Uterus (tissue), 4 donors: Measurements from ENCODE around the gene KLHL25. TPM values are rescaled to one million over a fixed set of nuclear protein-coding genes. Genes with fewer than 3 reads are reported as not detected.

Experiments used
- DNase-seq, 2 donors: peaks; one replicate each; pipeline ENCODE4 v3.0.0-alpha.2; 2019 to 2020
- H3K27ac ChIP-seq, 2 donors: fragments of 200-600 bp; sonication (generic); 1 replicate in 1 of 2; 2 replicates in 1 of 2; pipeline ENCODE4 v1.5.1; 2016 to 2018
- H3K27me3 ChIP-seq, 2 donors: fragments of 200-600 bp; sonication (generic); one replicate each; pipeline ENCODE4 v1.5.1; 2018 to 2019; ENCODE audit warnings: control low read depth in 1 of 2
- H3K36me3 ChIP-seq, 2 donors: fragments of 200-600 bp; sonication (generic); one replicate each; pipeline ENCODE4 v1.5.1; 2019; ENCODE audit warnings: control low read depth in 1 of 2
- H3K4me1 ChIP-seq, 2 donors: fragments of 200-600 bp; sonication (generic); one replicate each; pipeline ENCODE4 v1.5.1; 2018 to 2019; ENCODE audit warnings: control low read depth in 1 of 2
- H3K4me3 ChIP-seq, 2 donors: fragments of 200-600 bp; sonication (generic); 1 replicate in 1 of 2; 2 replicates in 1 of 2; pipeline ENCODE4 v1.5.1; 2018 to 2019; ENCODE audit warnings: mild to moderate bottlenecking in 1 of 2
- H3K9me3 ChIP-seq, 2 donors: fragments of 200-600 bp; sonication (generic); one replicate each; pipeline ENCODE4 v1.5.1; 2019; ENCODE audit warnings: control low read depth in 1 of 2
- POLR2A ChIP-seq, 2 donors: fragments of 450-650 bp; IDR thresholded peaks; one replicate each; pipeline ENCODE4 v1.6.1; 2016; ENCODE audit warnings: antibody characterized with exemption in 2 of 2, mild to moderate bottlenecking in 1 of 2, moderate library complexity in 1 of 2
- intact Hi-C: fragments of 100-400 bp; cut with DNase I; formaldehyde crosslinking; loops from one replicate; pipeline ENCODE4 v1.15.1; 2023; ENCODE audit warnings: low total_unique reads
- total RNA-seq, 4 donors: library from RNA; depleted of rRNA in 3 of 4; stranded (reverse); fragments of >200 nt in 3 of 4; gene quantifications; one replicate each; pipeline versions ENCODE4 v1.1.0 to v1.2.4, GENCODE V29; 2014 to 2023
- TF ChIP-seq, protein P1 (sequence below), 4 experiments: fragments of 200-600 bp in 2 of 4; fragments of 450-650 bp in 2 of 4; sonication (generic) in 2 of 4; IDR thresholded peaks; one replicate each; pipeline ENCODE4 v1.5.1; 2016 to 2019; ENCODE audit warnings: antibody characterized with exemption in 4 of 4, mild to moderate bottlenecking in 2 of 4, moderate library complexity in 1 of 4
- donor health status: DM: yes; HTN: yes; CAD: no.

KLHL25 gene
- total RNA-seq, 4 donors from 2014 or later = 6.2 to 19.5 (median 11.9) TPM

DNA sequence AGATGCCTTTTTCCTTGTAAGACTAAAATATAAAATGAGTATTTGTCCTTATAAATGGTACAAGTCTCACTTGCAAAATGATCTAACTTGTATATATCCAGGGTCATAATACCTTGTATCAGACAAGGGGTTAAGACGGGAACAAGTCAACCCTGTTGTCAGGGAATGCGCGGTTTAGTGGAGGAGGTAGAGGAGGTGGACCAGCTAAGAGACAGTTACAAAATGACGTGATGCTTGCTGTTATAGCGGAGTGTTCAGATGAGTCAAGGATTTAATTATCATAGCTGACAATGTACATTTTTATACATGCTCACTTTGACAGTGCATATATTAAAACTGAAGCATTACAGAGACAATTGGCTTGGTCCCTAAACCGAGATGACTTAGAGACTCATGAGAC, 26.8 kb upstream of the KLHL25 start:
- Histone ChIP-seq H3K36me3 (no peaks in the 10 kb centered on the region), H3K27me3 (no peaks in the 10 kb centered on the region), H3K4me3 (no peak overlapping the region), H3K4me1 (no peaks in the 10 kb centered on the region), H3K9me3 (no peaks in the 10 kb centered on the region), H3K27ac (no peak overlapping the region)
- no peak for TF ChIP-seq POLR2A (IDR thresholded peaks at IDR 0.05)
- TF ChIP-seq, protein P1, sequence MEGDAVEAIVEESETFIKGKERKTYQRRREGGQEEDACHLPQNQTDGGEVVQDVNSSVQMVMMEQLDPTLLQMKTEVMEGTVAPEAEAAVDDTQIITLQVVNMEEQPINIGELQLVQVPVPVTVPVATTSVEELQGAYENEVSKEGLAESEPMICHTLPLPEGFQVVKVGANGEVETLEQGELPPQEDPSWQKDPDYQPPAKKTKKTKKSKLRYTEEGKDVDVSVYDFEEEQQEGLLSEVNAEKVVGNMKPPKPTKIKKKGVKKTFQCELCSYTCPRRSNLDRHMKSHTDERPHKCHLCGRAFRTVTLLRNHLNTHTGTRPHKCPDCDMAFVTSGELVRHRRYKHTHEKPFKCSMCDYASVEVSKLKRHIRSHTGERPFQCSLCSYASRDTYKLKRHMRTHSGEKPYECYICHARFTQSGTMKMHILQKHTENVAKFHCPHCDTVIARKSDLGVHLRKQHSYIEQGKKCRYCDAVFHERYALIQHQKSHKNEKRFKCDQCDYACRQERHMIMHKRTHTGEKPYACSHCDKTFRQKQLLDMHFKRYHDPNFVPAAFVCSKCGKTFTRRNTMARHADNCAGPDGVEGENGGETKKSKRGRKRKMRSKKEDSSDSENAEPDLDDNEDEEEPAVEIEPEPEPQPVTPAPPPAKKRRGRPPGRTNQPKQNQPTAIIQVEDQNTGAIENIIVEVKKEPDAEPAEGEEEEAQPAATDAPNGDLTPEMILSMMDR (IDR thresholded peaks at IDR 0.05) = no peak
- intact Hi-C loops = no loop called here
- DNase-seq = no peak

DNA sequence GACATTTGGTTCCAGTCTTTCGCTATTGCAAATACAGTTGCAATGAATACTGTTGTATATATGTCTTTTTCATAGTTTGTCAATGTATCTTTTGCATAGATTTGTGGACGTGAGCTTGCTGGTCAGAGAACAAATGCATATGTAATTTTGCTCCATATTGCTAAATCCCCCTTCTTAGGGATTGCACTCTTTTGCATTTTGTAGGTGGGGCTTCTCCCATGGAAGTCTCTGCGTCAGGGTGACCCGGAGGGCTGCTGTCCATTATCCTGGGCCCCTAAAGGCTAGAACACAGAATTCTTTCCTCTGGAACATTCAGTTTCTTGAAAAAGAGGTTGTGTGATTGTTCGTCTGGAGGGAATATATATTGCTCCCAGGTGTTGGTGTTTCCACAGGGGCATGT, 25.2 kb upstream of the KLHL25 start:
- H3K27ac ChIP-seq = no peak overlapping the region
- no peaks in the 10 kb centered on the region for H3K36me3 ChIP-seq
- intact Hi-C loops = no loop called here
- TF ChIP-seq, protein P1 (IDR thresholded peaks at IDR 0.05) = no peak
- no peak for TF ChIP-seq POLR2A (IDR thresholded peaks at IDR 0.05)
- H3K27me3 ChIP-seq = no peaks in the 10 kb centered on the region
- H3K4me1 ChIP-seq = no peaks in the 10 kb centered on the region
- no peak overlapping the region for H3K4me3 ChIP-seq
- DNase-seq = no peak
- H3K9me3 ChIP-seq = no peaks in the 10 kb centered on the region

DNA sequence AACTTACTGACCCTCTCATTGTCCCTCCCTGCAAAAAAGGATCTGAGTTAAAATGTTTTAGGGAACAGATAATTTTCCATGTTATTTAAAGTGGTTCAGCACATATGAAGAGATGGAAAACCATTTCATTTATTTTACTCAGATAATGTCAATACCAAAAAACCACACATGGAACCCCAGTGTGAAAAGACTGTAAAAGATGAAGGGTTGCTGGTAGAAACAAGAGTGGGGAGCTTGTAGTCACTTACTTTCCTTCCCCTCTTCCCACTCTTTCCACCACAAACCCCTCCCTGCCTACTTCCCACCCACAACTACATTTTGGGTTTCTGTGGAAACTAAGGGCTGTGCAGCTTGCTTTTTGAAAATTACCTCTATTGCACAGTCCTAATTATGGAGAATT, 18.5 kb upstream of the KLHL25 start:
- TF ChIP-seq, protein P1 (IDR thresholded peaks at IDR 0.05) = no peak
- no peak for TF ChIP-seq POLR2A (IDR thresholded peaks at IDR 0.05)
- Histone ChIP-seq H3K27ac (no peak overlapping the region), H3K27me3 (no peaks in the 10 kb centered on the region), H3K4me3 (no peak overlapping the region), H3K4me1 (no peaks in the 10 kb centered on the region), H3K36me3 (no peaks in the 10 kb centered on the region), H3K9me3 (no peaks in the 10 kb centered on the region)
- no peak for DNase-seq
- intact Hi-C loops = no loop called here

DNA sequence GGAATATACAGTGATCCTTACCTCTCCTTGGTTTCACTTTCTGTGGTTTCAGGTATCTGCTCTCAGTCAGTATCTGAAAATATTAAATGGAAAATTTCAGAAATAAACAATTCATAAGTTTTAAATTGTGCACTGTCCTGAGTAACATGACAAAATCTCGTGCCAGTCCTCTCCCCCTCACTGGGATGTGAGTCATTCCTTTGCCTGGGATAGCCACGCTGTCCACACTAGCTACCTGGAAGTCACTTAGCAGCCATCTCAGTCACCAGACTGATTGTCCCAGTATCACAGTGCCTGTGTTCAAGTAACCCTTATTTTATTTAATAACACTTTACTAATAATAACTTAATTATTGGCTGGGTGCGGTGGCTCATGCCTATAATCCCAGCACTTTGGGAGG, 15.3 kb upstream of the KLHL25 start:
- no peak for DNase-seq
- no peaks in the 10 kb centered on the region for H3K36me3 ChIP-seq
- no peaks in the 10 kb centered on the region for H3K9me3 ChIP-seq
- H3K4me3 ChIP-seq = no peak overlapping the region
- TF ChIP-seq POLR2A (IDR thresholded peaks at IDR 0.05) = no peak
- TF ChIP-seq, protein P1 (IDR thresholded peaks at IDR 0.05) = no peak
- no peak overlapping the region for H3K27ac ChIP-seq
- H3K27me3 ChIP-seq = no peaks in the 10 kb centered on the region
- intact Hi-C loops = no loop called here
- no peaks in the 10 kb centered on the region for H3K4me1 ChIP-seq

DNA sequence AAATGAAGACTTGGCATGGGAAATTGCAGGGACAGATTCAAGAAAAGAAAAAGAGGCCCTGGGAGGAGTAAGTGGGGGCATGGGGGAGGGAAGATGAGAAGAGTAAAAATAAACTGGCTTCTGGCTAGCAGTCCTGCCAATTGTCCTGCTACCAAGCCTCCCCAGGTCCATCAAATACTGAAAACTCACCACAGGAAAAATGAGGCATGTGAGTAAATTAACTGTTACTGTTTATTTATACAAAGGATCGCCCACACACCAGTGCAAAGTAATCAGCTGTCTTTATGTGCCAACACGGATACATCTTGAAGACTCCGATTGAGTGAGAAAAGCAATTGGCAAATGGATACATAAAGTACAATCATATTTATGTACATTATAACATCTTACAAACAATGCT, 10.7 kb upstream of the KLHL25 start:
- H3K27me3 ChIP-seq = no peaks in the 10 kb centered on the region
- DNase-seq = no peak
- TF ChIP-seq, protein P1 (IDR thresholded peaks at IDR 0.05) = no peak
- no peak for TF ChIP-seq POLR2A (IDR thresholded peaks at IDR 0.05)

More for the DNA sequence above, 10.7 kb upstream of the KLHL25 start:
- no peaks in the 10 kb centered on the region for H3K4me1 ChIP-seq
- no peaks in the 10 kb centered on the region for H3K9me3 ChIP-seq
- intact Hi-C loops = no loop called here
- no peaks in the 10 kb centered on the region for H3K36me3 ChIP-seq
- no peak overlapping the region for H3K27ac ChIP-seq
- H3K4me3 ChIP-seq = no peak overlapping the region
